GM18505 (cell line): ENCODE measurements around the gene OSBPL1A.

Experiments
- ATAC-seq: cut with Tn5 transposase; IDR thresholded peaks from one replicate; pipeline ENCODE4 v1.9.1; 2021; ENCODE audit not compliant: unreplicated experiment
- POLR2A ChIP-seq: IDR thresholded peaks from 4 replicates; pipeline ENCODE4 v1.6.1; 2011; ENCODE audit warnings: borderline replicate concordance; ENCODE audit not compliant: insufficient read depth, insufficient read length; ENCODE audit errors: extremely low read depth

Gene OSBPL1A

DNA sequence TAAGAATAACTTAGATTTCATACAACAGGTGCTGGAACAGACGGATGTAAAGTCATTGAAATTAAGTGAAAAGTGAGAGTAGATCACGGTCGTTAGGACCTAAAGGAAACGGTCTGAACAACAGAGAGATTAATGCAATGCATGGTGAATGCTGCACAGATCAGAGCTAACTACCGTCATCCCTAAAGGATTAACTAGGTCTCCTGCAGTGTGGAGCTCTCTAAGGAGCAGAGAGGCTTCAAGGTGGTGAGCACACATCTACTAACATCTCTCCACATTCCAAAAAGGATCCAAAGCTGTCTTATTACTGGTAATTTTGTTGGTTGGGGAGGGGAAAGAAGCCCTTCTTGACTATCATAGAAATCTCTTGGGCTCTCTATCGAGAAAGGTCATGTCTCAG is 183.5 kb downstream of the OSBPL1A start:
- no peak for TF ChIP-seq POLR2A
- no peak for ATAC-seq

DNA sequence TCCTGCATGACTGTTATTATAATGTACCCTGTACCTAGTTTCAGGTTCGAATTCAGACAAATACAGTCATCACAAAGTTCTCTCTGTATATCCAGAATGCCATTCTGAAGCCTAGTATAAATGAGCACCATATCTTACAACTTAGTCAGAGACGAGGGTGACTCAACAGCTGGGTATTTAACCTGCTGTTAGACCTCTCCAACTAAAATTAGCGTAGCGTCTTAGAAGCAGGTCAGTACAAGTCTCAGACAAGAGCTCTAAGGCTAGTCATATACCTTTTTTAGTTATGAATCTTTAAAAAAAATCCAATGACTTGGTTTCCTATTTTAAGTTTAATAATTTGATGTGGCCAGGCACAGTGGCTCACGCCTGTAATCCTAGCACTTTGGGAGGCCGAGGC is 184.7 kb downstream of the OSBPL1A start:
- ATAC-seq: no peak
- TF ChIP-seq POLR2A: no peak

DNA sequence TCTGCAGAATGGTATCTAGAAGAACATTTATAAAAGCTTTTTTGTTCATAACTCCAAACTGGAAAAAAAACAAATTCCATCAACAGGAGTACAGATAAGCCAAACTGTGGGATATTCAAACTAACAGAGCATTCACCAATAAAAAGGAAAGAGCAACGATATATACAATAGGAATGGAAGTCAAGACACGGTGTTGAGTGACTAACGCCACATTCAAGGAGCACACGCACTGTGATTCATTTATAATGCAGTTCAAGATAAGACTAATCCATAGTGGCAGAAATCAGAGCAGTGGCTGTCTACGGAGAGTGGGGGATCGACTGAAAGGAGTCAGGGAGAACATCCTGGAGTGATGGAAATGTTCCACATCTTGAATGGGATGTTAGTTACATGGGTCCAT is 188.1 kb downstream of the OSBPL1A start:
- TF ChIP-seq POLR2A: no peak
- ATAC-seq: no peak

- TF ChIP-seq POLR2A: no peak
- ATAC-seq: no peak
These were observed 189.2 kb downstream of the OSBPL1A start for GRCh38 chr18:24208270-24209035.

GRCh38 chr18:24204904-24205303 is 192.7 kb downstream of the OSBPL1A start:
- no peak for TF ChIP-seq POLR2A
- ATAC-seq: no peak

DNA sequence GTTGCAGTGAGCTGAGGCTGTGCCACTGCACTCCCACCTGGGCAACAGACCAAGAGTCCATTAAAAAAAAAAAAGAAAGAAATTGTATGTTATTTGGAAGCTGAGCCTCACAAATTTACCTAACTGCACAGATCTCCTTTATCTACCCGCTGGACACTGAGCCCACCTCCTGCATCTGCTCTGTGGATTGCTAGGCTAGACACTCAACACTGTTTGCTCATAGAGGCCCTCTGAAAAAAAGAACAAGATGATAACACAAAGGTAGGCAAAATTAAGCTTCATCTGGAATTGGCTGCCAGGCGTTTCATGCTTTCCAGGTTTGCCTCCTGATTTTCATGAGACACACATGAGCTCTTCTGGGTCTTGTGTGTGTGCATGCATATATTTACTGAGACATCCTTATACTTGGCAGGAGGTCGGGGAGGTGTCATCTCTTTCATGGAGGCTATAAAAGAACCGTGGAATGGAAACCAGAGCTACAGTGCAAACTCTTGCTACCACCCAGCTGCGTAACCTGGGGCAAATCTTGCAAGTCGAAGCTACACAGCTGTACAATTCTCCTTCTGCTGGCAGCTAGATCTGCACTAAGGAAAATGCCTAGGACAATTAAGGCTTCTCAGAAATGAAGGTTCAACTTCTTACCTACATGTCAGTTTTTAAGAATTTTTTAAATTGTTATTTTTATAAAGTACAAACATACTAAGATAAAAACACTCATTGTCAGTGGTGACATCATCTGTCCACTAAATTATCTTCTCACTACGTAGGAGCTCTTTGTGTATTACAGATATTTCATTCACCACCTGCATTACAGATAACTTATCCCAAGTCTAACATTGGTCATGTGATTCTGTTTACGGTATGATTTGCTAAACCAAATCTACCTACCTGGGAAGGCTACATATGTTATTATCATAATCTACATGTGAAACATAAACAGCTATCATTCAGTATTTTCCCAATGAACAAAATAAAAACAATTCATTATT is 195.6 kb downstream of the OSBPL1A start:
- no peak for TF ChIP-seq POLR2A
- ATAC-seq: no peak

DNA sequence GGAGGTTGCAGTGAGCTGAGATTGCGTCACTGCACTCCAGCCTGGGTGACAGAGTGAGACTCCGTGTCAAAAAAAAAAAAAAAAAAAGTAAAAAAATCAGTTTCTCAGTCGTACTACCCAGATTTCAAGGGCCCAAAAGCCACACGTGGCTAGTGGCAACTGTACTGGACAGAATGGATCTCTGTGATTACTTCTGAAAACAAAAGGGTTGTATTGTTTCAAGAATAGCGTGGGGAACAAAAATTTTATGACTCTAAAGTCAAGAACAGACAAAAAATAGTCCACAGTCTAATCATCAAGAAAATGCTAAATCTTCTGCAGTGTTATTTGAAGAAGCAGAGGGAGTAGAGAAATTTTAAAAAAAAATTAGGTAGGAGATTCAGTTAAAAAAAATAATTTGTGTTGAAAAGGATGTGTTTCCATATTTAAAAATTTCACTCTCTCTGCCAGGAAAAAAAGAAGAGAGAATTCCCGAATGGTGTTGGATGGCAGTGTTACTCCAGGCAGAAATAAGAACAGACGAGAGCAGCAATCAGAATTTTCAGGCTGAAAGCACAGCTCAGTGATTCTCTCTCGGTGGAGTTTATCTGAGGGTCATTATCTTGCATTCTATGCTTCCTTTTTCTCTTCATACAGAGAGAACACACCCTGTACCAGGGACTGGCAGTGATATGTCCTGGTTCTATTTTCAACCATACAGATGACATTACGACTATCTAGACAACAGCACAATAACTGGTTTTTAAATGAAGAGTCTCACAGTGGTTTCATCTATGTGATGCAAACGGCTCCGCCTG is 196.9 kb downstream of the OSBPL1A start:
- no peak for TF ChIP-seq POLR2A
- ATAC-seq: no peak

- TF ChIP-seq POLR2A: no peak
These were observed 198.2 kb downstream of the OSBPL1A start for GRCh38 chr18:24199372-24199962.

DNA sequence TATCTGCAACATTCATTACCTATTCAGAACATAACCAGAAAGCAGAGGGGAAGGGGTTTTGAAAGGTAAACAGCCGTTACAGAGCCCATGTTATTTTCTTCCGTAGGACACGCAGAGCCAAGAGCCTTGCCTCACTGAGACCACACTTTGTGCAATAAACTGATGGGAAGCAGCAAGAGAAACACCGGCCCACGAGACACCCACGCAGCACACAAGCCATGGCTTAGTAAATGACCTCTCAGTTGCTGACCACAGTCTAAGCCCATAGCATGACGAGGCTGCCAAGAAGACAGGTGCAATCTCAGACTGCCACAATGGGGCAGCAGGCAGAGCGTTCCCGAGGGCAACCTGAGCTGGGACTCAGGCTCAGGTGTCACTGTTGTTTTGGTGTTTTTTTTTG is 199.2 kb downstream of the OSBPL1A start:
- no peak for TF ChIP-seq POLR2A
- no peak for ATAC-seq

More at GRCh38 chr18:24199372-24199962, 198.2 kb downstream of the OSBPL1A start:
- ATAC-seq: no peak

- no peak for TF ChIP-seq POLR2A
- no peak for ATAC-seq
These were observed 200.2 kb downstream of the OSBPL1A start for GRCh38 chr18:24197412-24197811.

DNA sequence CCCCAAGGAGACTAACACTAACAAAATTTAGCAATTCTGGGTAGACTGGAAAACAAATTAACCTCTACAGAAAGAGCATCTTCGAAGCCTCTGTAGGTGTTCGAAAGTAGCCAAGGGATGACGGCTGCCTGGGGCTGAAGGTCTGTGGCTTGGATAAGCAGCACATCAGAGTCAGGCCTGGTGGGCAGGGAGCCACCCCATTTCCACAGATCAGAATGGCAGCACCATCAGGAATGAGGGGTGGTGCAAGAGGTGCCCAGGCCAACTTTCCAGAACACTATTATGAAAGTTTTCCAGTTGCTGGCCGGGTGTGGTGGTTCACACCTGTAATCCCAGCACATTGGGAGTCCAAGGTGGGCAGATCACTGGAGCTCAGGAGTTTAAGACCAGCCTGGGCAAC is 200.9 kb downstream of the OSBPL1A start:
- no peak for ATAC-seq
- TF ChIP-seq POLR2A: no peak

GRCh38 chr18:24195296-24196053 is 202.1 kb downstream of the OSBPL1A start:
- no peak for TF ChIP-seq POLR2A
- no peak for ATAC-seq
